Measurements from ENCODE around the gene COX19. TPM values are rescaled to one million over a fixed set of nuclear protein-coding genes. Genes with fewer than 3 reads are reported as not detected.

The COX19 gene, protein sequence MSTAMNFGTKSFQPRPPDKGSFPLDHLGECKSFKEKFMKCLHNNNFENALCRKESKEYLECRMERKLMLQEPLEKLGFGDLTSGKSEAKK
- polyA plus RNA-seq (ENCODE audit: insufficient read length in 4 of 4) = 10 to 100 TPM; 10.3 to 17.0 (median 14.8) TPM

DNA sequence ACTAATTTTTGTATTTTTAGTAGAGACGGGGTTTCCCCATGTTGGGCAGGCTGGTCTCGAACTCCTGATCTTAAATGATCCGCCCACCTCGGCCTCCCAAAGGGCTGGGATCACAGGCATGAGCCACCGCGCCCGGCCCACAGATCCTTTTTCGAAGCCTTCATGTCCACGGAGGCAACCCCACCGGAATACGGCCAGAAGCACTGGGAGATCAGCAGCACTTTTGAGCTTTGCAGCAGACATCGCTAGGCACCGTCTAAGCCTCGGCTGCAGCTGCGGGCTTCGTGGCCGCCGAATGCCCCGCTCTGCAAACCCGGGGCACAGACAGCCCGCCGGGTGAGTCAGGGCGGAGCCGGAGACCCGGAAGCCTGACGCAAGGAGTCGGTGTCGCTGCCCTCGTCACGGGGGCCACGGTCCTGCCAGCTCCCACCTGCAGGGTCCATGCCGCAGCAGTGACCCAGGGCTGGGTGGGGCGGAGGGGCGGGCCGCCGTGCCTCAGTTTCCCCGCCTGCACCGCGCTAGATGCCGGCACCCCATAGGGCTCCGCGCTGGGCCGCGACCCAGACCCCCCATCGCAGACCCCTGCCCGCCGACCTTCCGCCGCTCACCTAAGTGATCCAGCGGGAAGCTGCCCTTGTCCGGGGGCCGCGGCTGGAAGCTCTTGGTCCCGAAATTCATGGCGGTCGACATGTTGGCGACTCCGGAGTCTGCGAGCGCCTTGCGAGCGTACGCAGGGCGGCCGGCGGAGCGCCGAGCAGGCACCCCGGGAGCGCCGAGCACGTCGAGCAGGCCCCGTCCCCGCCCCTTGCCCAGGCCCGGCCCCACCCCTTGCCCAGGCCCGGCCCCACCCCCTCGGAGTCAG, at the start of gene COX19:
TSS of gene COX19 (minus strand) at position 730 of the 862 bp plus-strand sequence. CDS start at position 690, 40 bp downstream.
- peak in 3 of 4 donors; percentile 70 to 76 (median 73) for DNase-seq (ENCODE audit: low read depth in 4 of 4, low spot score in 2 of 4)

DNA sequence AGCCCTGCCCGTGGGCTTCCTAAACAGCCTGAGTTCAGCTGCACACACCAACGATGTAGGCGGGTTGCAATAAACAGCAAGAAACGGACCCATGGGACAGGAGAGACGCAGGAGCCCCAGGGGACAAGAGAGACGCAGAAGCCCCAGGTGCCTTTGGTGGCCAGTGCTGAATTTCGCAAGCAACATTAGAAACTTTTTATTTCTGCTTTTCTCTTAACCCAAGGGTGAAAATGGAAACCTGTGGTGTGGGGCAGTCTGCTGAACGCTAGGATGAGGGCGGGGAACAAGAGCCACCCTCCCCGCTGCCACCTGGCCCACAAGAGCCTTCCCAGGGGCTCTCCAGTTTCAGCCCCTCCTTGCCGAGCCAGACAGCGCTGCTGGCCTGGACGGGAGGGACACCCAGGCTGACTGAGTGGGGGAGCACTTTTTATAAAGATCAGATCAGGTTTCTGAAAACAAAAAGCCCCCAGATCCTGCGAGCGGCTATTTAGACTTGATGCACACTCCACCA, 49.0 kb upstream of the COX19 start:
- DNase-seq (ENCODE audit: low read depth in 4 of 4, low spot score in 2 of 4) = no peak

DNA sequence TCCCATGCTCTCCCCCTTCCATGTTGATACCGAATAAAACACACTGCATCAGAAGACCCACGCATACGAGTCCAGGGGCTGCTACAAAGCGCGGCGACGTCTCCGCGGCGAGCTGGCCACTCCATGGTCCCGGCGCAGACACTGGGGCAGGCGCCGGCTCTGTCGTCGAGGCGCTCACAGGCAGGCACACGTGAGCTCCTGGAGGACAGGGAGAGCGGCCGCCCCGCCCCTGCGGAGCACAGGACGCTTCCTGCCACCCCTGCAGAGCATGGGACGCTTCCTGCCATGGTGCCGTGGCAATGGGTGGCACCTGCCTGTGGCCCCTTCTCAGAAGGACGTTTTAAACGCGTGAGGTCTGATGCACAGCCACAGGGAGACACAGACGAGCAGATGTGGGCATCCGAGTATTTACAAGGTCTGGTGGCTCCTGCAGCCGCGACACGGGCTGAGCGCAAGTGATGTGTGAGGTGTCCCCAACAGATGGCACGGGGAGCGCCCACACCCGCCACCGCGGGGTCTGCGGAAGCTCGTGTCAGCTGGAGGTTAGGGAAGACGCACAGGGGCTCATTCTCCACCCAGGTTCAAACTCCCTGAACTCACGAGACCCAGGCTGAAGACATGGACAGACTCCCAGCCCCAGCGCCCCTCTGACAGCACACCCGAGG, 47.6 kb upstream of the COX19 start:
- no peak for DNase-seq (ENCODE audit: low read depth in 4 of 4, low spot score in 2 of 4)

DNA sequence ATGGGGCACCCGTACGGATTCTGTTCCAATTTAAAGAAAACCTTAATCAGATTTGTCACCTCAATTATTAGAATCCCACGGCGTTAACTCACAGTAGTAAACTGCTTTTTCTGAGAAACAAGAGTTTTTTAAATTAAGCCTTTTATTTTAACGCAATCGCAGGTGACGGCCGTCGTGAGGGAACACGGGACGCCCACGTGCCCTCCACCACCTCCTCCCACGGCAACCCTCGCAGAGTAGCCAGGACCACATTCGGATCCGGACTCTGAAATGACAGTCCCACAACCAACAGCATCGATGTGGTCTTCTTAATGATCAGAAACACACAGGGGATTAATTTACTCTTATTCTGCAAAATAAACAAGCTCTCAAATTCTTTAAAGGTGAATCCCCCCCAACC, 47.0 kb upstream of the COX19 start:
- no peak for DNase-seq (ENCODE audit: low read depth in 4 of 4, low spot score in 2 of 4)

DNA sequence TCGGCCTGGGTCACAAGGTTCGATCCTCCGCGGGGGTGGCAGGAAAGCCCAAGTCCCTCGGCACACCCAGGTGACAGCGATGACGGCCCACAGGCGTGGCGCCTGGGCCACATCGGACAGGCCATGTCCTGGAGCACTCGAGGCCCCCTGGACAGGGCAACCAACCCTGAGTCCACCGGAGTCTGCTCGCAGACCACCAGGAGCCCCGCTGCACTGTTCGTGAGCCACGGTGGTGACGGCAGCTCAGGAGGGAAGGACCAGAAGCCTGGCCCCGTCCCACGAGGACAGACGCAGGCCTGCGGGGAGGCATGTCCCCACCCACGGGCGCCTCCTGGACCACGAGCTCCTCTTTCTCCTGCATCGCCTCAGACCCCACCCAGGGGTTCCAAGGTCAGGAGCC, 46.6 kb upstream of the COX19 start:
- DNase-seq (ENCODE audit: low read depth in 4 of 4, low spot score in 2 of 4) = no peak

DNA sequence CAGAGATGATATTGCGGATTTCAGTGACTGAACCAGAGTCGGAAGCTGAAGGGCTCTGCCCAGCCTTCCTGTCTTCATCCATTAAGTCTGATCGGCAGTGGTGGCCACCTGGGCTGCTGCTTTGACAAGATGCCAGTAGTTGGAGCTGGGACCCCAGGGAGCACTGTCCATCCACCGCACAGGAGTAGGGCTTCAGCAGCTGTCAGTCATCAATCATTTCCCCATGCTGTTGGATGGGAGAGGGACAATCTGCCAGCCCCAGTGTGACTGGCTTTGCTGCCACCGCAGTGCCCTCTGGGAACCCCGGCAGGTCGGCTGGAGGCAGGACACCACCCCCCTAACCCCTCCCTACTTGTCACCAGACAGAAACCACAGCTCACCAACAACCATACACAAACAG, 46.0 kb upstream of the COX19 start:
- DNase-seq (ENCODE audit: low read depth in 4 of 4, low spot score in 2 of 4) = no peak

DNA sequence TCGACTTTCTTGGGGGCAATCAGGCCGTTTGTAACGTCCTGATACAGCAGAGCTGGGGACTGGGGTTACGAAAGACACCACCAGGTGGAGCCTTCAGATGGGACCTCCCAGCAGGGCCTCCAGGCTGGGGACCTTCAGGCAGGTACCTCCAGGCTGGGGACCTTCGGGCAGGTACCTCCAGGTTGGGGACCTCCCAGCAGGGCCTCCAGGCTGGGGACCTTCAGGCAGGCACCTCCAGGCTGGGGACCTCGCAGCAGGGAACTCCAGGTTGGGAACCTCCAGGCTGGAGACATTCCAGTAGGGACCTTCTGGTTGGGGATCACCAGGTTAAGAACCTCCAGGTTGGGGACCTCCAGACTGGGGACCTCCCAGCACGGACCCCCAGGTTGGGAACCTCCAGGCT, 45.5 kb upstream of the COX19 start:
- DNase-seq (ENCODE audit: low read depth in 4 of 4, low spot score in 2 of 4) = no peak

DNA sequence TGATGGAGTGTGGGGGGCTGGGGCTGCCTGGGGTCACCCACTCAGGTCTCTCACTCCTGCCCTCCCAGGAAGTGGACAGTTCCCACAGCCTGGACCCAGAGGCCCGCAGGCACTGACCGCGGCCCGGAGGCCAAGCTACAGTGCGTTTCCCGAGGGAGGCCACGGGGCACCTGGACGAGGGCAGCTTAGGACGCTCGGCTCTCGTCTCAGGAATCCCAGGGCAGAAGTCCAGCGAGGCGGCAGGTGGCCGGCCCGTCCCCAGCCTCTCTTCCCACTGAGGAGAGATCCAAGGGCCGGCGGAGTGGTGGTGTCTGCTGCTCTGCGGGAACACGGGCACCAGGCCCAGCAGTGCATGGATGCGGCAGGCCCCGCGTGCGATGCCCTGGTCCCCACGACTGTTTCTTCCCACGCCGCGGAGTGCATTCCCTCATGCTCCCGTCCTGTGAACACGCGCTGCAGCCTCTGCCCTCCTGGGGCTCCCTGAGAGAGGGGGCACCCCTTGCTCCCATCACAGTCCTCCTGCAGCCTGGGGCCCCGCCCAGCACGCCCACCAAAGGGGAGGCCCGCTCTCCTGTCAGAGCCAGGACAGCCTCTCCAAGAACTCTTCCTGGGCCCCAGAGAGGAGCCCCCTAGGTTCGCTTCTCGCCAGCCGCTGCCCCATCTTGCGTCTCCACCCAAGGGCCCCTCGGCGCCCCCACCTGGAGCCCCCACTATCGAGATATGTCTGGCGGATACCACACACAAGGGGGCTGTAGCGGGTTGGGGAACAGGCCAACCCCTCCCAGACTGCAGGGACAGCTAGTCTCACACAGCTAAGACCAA, 44.7 kb upstream of the COX19 start:
- DNase-seq (ENCODE audit: low read depth in 4 of 4, low spot score in 2 of 4) = no peak

DNA sequence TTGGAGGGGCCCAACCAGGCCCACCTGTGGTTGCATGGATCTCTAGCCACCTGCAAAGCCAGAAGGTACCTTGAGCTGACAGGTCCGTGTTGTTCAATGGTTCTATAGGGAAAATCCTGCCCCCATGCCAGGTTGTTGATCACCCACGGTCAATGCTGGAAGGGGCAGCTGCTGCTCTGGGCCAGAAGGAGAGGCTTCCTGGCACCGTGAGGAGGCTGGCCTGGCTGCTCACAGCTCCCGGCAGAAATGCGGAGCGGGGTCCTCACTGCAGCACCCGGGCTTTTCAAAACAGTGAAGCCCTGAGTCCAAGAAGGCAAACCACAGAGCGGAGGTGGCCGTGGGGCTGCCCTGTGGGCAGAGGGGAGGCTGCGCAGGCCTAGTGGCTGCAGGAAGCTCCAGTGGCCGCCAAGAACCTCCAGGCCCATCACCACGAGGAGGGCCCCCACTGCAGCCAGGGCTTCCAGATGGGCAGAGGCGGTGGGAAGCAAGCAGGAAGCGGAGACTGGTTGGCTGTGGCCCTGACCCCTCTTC, 44.0 kb upstream of the COX19 start:
- no peak for DNase-seq (ENCODE audit: low read depth in 4 of 4, low spot score in 2 of 4)

DNA sequence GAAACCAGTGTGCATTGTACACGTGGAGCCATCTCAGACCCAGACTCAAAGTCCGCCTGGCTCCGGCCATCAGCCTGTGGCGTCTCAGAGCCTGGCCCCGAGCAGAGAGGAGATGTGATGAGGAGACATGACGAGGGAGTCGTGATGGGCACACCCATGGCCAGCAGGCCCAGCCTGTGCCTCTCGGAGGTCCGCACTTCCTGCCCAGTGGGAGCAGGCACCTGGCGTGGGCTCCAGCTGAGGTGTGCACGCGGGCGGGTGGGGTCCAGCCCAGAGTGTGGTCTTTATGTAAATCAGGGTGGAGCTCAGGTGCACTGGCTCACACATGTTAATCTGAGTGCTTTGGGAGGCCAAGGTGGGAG, 43.0 kb upstream of the COX19 start:
- DNase-seq (ENCODE audit: low read depth in 4 of 4, low spot score in 2 of 4) = no peak

DNA sequence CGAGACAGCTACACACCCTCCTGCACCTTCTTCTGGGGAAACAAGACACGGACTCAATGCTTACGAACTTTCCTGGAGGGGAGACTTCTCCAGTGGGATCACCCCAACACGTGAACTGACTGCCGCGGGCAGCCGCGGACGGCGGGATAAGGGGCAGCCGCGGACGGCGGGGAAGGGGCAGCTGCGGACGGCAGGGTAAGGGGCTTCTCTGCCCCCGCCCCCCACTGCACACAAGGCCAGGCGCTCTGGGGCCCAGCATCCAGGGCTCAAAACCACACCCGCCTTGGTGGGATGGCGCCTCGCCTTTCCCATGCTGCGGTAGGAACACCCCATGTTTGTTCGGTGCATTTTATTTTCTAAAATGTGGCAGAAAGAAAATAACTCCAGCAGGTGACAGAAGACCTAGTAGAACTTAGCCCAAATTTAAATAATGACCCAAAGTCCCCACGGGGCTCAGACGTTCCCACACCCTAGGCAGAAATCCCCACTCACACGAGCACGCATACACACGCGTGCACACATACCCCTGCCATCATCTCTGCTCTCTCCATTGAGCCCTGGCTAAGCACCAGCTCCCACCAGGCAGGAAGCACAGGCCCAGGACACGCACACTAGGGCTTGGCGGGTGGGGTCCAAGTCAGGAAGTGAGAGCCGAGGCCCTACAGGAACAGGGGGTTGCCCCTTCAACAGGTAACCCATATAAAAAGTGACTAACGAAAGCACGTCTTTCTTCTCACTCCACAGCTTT, 42.4 kb upstream of the COX19 start:
- no peak for DNase-seq (ENCODE audit: low read depth in 4 of 4, low spot score in 2 of 4)

DNA sequence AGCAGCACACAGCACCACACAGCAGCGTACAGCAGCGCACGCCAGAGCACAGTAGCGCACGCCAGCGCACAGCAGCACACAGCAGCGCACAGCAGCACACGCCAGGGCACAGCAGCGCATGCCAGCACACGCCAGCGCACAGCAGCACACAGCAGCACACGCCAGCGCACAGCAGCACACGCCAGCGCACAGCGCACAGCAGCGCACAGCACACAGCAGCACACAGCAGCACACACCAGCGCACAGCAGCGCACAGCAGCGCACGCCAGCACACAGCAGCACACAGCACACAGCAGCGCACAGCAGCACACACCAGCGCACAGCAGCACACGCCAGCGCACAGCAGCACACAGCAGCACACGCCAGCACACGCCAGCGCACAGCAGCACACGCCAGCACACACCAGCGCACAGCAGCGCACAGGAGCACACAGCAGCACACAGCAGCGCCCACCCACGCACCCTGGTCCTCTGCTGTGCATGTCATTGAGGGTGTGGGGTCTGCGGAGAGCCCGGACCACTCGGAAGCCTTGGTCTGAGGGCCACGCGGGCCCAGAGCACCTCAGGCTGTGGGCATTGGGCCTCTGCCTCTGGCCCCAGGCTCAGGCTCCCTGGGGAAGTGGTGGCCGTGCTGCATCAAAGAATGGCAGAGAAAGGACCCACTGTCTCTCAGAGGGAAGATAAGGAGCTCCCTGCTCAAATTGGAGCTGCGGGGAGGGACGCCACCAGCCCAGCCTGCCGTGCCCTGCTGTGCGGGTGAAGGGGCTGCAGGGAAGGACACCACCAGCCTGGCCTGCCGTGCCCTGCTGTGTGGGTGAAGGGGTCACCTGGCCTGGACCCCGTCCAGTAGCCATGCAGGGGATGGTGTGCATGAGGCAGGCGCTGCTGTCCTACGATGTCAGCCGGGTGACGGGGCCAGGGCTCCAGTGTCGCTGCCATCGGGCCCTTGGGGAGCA, 41.5 kb upstream of the COX19 start:
- DNase-seq (ENCODE audit: low read depth in 4 of 4, low spot score in 2 of 4) = no peak

DNA sequence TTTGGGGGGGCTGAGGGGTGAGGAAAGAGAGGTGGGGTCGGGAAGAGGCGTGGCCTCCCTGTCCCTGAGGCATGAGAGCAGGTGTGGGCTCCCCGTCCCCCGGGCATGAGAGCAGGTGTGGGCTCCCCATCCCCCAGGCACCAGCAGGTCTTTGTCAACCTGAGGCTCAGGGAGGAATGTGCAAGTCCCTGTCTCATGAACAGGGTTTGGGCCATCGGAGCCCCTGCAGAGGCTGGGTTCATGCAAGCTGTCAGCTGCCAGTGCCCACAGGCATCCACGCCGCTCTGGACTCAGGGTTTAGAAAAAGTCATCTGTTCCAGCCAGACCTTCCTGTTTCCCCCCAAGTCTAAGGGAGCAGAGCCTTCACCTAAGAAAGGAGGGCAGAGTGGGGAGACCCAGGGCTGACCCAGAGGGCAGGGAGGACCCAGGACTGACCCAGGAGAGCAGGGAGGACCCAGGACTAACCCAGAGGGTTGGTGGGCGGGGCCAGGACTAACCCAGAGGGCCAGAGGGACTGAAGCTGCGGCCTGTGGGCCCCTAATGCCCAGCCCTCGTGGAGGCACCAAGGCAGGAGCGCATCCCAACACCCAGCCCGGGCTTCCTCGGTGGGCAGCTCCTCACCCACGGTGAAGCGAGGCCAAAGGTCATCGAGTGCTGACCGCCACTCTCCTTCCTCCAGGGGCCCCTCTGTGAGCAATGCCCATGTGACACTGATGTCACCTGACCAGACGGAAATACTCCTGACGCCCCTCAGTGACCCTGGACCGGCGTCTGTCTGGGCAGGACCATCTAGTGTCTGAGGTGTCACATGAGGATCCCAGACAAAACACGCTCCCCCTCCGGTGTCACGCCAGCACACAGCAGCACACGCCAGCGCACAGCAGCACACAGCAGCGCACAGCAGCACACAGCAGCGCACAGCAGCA, 40.1 kb upstream of the COX19 start:
- DNase-seq (ENCODE audit: low read depth in 4 of 4, low spot score in 2 of 4) = no peak

DNA sequence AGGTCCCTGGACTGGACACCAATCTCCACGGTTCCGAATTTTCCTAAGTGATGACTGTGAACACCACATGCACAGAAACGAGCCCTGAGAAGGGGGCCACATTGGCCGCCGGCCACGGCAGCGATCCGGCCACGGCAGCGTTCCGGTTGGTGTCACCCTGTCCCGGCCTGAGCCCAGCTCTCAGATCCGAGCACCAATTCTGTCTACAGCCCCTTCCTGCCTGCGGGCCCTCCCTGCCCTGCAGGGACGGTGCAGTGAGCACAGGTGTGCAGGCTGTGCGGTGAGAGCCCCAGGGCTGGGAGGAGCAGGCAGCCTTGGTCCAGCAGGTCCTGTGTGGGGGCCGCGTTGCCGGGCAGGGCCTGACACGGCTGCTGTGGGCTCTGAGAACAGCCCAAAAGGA, 39.3 kb upstream of the COX19 start:
- DNase-seq (ENCODE audit: low read depth in 4 of 4, low spot score in 2 of 4) = no peak

DNA sequence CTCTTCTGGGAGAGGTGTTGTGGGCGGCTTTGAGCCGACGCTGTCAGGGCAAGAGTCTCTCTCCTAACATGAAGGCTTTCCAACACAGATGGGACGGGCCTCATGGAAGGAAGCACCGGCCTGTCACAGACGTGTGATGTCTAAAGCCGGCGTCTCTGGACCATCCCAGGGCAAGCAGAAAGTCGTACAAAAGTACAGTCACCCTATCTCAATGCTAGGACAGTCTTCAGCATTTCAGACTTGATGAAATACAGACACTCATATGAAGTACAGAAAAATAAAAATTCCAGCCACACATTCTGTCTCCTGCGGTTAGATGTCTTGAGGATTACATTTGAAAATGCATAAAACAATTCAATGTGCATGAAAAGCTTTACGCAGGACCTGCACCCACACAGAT, 38.2 kb upstream of the COX19 start:
- no peak for DNase-seq (ENCODE audit: low read depth in 4 of 4, low spot score in 2 of 4)

DNA sequence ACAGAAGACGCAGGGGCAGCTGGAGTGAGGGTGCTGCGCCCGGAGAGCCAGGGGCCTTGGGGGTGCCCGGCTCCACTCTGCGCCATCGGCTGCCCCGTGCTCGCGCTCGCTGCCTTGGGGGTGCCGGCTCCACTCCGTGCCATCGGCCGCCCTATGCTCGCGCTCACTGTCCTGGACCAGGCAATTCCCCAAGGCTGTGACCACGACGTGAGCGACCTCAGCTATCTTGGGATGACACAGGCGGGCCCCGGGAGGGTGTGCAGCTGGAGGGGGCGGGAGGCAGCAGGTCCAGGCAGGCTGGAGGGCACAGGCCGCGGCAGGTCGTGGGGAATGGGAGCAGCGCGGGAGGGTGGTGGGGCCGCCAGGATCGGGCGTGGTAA, 37.4 kb upstream of the COX19 start:
- no peak for DNase-seq (ENCODE audit: low read depth in 4 of 4, low spot score in 2 of 4)

DNA sequence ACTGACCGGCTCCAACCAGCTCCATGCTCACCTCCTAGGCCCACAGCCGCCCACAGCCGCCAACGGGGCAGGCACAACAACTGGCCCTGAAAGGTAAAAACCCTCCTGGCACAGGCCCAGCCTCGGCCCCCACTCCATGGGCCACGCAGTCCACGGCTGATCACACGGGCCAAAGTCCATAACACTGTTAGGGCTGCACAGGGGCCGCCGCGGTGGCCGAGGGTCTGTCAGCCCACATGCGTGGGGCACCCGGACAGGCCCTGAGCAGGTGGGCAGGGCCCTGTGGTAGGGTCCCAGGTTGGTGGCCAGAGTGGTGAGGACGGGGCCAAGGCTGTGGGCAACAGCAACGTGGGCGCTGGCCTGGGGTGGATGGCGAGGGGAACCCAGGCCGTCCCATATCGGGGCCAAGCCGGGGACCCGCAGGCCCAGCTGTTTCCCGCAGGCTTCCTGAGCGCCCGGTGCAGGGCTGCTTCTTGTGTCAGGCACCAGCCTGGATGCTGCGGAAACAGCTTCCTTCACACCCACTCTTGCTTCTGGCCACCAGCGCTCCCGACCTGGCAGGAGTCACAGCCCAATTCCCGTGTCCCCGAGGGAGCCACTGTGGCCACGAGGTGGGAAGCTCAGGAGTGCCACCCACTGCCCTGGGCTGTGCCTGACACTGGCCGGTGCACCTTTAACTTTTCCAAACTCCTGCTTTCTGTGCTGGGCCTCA, 36.8 kb upstream of the COX19 start:
- no peak for DNase-seq (ENCODE audit: low read depth in 4 of 4, low spot score in 2 of 4)

Measured in left renal cortex interstitium (tissue), 4 donors.